H1 (cell line): Measurements from ENCODE around the gene EBF3.

Experiments used
- ASH2L ChIP-seq: fragments of 200-600, 300-600 bp; sonication (generic); IDR thresholded peaks from one replicate; pipeline ENCODE4 v1.7.1; 2017; ENCODE audit warnings: low read length
- BRCA1 ChIP-seq: IDR thresholded peaks from 2 replicates; pipeline ENCODE4 v1.6.1; 2012; ENCODE audit warnings: low read depth, low read length, improper control_type of control experiment
- CEBPB ChIP-seq: IDR thresholded peaks from 2 replicates; pipeline ENCODE4 v1.6.1; 2012; ENCODE audit warnings: low read depth, low read length
- EZH2 ChIP-seq: fragments of 200-600 bp; sonication (generic); IDR thresholded peaks from 2 replicates; pipeline ENCODE4 v1.7.1; 2012; ENCODE audit warnings: low read depth, mild to moderate bottlenecking, moderate library complexity, low read length, inconsistent platforms; ENCODE audit not compliant: severe bottlenecking
- PHF8 ChIP-seq: fragments of 200-600 bp; sonication (generic); conservative IDR thresholded peaks from 2 replicates; pipeline ENCODE4 v1.7.1; 2012; ENCODE audit warnings: low read depth, mild to moderate bottlenecking, inconsistent platforms, low read length, moderate library complexity
- POLR2A ChIP-seq, 2 experiments: IDR thresholded peaks; 1 replicate in 1 of 2; 2 replicates in 1 of 2; pipeline ENCODE4 v1.6.1; 2011; ENCODE audit warnings: low read depth in 2 of 2, low read length in 2 of 2, mild to moderate bottlenecking in 2 of 2; ENCODE audit errors: control extremely low read depth in 1 of 2
- POLR2AphosphoS5 ChIP-seq: IDR thresholded peaks from 2 replicates; pipeline ENCODE4 v1.6.1; 2011; ENCODE audit warnings: low read depth, low read length
- RBBP5 ChIP-seq: IDR thresholded peaks from 2 replicates; pipeline ENCODE4 v1.7.1; 2012; ENCODE audit warnings: low read depth, mild to moderate bottlenecking, inconsistent platforms, low read length, moderate library complexity, borderline replicate concordance
- RNF2 ChIP-seq: fragments of 200-900, 300-1000 bp; sonication (generic); IDR thresholded peaks from 2 replicates; pipeline ENCODE4 v1.7.1; 2016; ENCODE audit warnings: borderline replicate concordance, low read depth, mild to moderate bottlenecking, antibody characterized with exemption, low read length; ENCODE audit not compliant: poor library complexity, severe bottlenecking; ENCODE audit errors: missing control alignments
- SP2 ChIP-seq: IDR thresholded peaks from 2 replicates; pipeline ENCODE4 v1.6.1; 2012; ENCODE audit warnings: mild to moderate bottlenecking, low read length, inconsistent platforms
- SRF ChIP-seq: IDR thresholded peaks from 2 replicates; pipeline ENCODE4 v1.6.1; 2011; ENCODE audit warnings: mild to moderate bottlenecking, low read depth, low read length, moderate library complexity
- TF ChIP-seq, protein P1 (sequence below), 3 experiments: IDR thresholded peaks; 1 replicate in 2 of 3; 2 replicates in 1 of 3; pipeline versions ENCODE4 v1.5.1 to v1.6.1; 2011; ENCODE audit warnings: low read length in 3 of 3, mild to moderate bottlenecking in 3 of 3, inconsistent platforms in 2 of 3, low read depth in 1 of 3, moderate library complexity in 1 of 3; ENCODE audit not compliant: insufficient read depth in 1 of 3; ENCODE audit errors: control extremely low read depth in 1 of 3
- TF ChIP-seq, protein P2 (sequence below): IDR thresholded peaks from 2 replicates; pipeline ENCODE4 v1.6.1; 2011; ENCODE audit warnings: low read depth, mild to moderate bottlenecking, low read length; ENCODE audit not compliant: insufficient read depth

DNA sequence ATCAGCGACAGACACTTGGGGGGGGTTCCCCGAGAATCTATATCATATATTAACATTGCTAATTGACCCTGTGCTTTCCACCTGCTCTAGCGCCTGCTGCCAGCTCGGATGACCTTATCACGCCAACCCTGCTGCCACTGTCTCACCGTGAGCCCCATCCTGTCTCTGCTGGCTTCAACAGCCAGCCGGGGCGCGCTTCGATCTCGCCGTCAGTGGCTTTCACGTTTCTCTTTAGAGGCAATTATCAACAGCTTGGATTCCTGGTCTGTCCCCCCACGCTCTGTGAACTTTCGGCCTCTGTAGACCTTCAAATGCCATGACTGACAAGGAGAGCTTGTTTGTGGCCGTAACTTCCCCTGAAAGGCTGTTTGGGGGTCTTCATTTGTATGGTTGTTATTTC, 123.0 kb downstream of the EBF3 start:
- TF ChIP-seq PHF8 (no peak), BRCA1 (no peak), CEBPB (no peak), EZH2 (no peak), RBBP5 (no peak), RNF2 (no peak), SRF (no peak), ASH2L (no peak), POLR2A (IDR thresholded peaks at IDR 0.05; ENCODE audit: control extremely low read depth in 1 of 2, low read depth in 2 of 2, low read length in 2 of 2) (no peak), SP2 (no peak), POLR2AphosphoS5 (no peak)
- TF ChIP-seq, protein P1, sequence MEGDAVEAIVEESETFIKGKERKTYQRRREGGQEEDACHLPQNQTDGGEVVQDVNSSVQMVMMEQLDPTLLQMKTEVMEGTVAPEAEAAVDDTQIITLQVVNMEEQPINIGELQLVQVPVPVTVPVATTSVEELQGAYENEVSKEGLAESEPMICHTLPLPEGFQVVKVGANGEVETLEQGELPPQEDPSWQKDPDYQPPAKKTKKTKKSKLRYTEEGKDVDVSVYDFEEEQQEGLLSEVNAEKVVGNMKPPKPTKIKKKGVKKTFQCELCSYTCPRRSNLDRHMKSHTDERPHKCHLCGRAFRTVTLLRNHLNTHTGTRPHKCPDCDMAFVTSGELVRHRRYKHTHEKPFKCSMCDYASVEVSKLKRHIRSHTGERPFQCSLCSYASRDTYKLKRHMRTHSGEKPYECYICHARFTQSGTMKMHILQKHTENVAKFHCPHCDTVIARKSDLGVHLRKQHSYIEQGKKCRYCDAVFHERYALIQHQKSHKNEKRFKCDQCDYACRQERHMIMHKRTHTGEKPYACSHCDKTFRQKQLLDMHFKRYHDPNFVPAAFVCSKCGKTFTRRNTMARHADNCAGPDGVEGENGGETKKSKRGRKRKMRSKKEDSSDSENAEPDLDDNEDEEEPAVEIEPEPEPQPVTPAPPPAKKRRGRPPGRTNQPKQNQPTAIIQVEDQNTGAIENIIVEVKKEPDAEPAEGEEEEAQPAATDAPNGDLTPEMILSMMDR (IDR thresholded peaks at IDR 0.05; ENCODE audit: control extremely low read depth in 1 of 3, insufficient read depth in 1 of 3, low read depth in 1 of 3, low read length in 3 of 3) = no peak
- TF ChIP-seq, protein P2, sequence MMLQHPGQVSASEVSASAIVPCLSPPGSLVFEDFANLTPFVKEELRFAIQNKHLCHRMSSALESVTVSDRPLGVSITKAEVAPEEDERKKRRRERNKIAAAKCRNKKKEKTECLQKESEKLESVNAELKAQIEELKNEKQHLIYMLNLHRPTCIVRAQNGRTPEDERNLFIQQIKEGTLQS = no peak
